Esophagus (tissue), 2 donors: ENCODE data around the gene KRT16. TPM values are rescaled to one million over a fixed set of nuclear protein-coding genes. Genes with fewer than 3 reads are reported as not detected.
A peak's percentile ranks its signal among the peaks of the same experiment; 100 is the strongest.

ENCODE experiments used
- H3K27ac ChIP-seq, 2 donors: one replicate each; pipeline ENCODE4 v1.5.1; 2013; ENCODE audit warnings: low read depth in 2 of 2, mild to moderate bottlenecking in 2 of 2, inconsistent platforms in 1 of 2, low read length in 1 of 2, moderate library complexity in 1 of 2
- H3K27me3 ChIP-seq, 2 donors: one replicate each; pipeline ENCODE4 v1.6.1; 2013; ENCODE audit warnings: low read length in 2 of 2, control low read depth in 1 of 2, mild to moderate bottlenecking in 1 of 2; ENCODE audit not compliant: insufficient read depth in 2 of 2, control insufficient read depth in 1 of 2
- H3K36me3 ChIP-seq, 2 donors: one replicate each; pipeline ENCODE4 v1.6.1; 2013; ENCODE audit warnings: low read length in 1 of 2; ENCODE audit not compliant: control insufficient read depth in 2 of 2, insufficient read depth in 2 of 2
- H3K4me1 ChIP-seq, 2 donors: one replicate each; pipeline ENCODE4 v1.6.1; 2013; ENCODE audit warnings: low read length in 1 of 2; ENCODE audit not compliant: control insufficient read depth in 2 of 2, insufficient read depth in 2 of 2
- H3K4me3 ChIP-seq, 2 donors: one replicate each; pipeline ENCODE4 v1.5.1; 2013; ENCODE audit warnings: low read length in 2 of 2, mild to moderate bottlenecking in 2 of 2, low read depth in 1 of 2, moderate library complexity in 1 of 2
- H3K9me3 ChIP-seq, 2 donors: one replicate each; pipeline ENCODE4 v1.6.1; 2013; ENCODE audit warnings: mild to moderate bottlenecking in 2 of 2, low read depth in 1 of 2, low read length in 1 of 2, moderate library complexity in 1 of 2; ENCODE audit not compliant: control insufficient read depth in 2 of 2, insufficient read depth in 1 of 2
- WGBS, 2 donors: extraction: QIAGEN DNeasy Blood & Tissue Kit; methylation state at CpG; one replicate each; pipeline ENCODE4 v1.1.7; 2013; 5-methylcytosine and 5-hydroxymethylcytosine counted together
- polyA plus RNA-seq, 2 donors: library from polyadenylated mRNA; stranded (reverse); fragments of 200-250 nt; gene quantifications; one replicate each; pipeline ENCODE4 v1.2.3, GENCODE V29; 2013
- donor health status: healthy with polysubstance abuse.
- donor health status: Bipolar disorder and iron deficiency.

Gene KRT16
- polyA plus RNA-seq, 2 donors: 413 to 534 TPM

DNA sequence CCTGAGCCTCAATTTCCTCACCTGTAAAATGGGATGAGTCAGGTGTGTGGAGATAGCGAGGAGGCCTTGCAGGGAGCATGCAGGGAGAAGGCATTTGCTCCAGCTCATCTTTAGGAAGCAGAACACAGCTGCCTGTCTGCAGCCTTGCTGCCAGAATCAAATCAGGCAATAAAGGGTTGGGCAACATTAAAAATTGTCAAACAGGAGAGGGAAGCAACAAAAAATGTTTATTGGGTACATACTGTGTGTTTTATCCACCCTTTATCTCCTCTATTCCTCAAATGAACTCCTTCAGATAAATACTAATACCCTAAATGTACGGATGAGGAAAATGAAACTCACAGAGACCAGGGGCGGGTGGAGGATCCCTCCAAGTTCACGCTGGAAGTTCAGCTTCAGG, 12.2 kb downstream of the KRT16 start:
- H3K4me1 ChIP-seq: peaks cover 3 to 5% of the 10 kb centered on the region in 2 donors
- no peaks in the 10 kb centered on the region for H3K27me3 ChIP-seq
- no peaks in the 10 kb centered on the region for H3K9me3 ChIP-seq
- no peak overlapping the region for H3K27ac ChIP-seq
- H3K36me3 ChIP-seq: no peaks in the 10 kb centered on the region
- H3K4me3 ChIP-seq: no peak overlapping the region
- 68 to 75% methylated on average over 4 of the region's 4 CpGs for WGBS, 2 donors

DNA sequence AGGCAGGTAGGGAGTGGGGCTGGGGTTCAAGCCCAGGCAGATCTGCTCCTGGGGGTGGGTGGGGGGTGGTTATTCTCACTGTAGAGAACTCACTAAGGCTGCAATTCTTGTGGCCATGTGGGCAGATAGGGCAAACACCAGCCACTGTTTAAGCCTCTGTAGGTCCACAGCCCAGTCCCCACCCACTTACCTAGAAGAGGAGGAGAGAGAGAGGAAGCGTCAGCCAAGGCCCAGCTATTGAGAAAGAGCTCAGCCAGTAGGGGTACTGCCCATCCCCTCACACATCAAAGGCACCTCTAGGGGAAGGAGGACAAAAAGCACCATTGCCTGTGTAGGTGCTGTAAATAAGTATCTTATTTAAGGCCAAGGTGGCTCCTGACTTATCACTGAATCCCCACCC, 12.9 kb downstream of the KRT16 start:
- WGBS, 2 donors: 45 to 65% methylated on average over 1 of the region's 1 CpG
- H3K4me1 ChIP-seq: peaks cover 3 to 6% of the 10 kb centered on the region in 2 donors
- no peaks in the 10 kb centered on the region for H3K36me3 ChIP-seq
- no peak overlapping the region for H3K27ac ChIP-seq
- H3K4me3 ChIP-seq: no peak overlapping the region
- no peaks in the 10 kb centered on the region for H3K9me3 ChIP-seq
- no peaks in the 10 kb centered on the region for H3K27me3 ChIP-seq

DNA sequence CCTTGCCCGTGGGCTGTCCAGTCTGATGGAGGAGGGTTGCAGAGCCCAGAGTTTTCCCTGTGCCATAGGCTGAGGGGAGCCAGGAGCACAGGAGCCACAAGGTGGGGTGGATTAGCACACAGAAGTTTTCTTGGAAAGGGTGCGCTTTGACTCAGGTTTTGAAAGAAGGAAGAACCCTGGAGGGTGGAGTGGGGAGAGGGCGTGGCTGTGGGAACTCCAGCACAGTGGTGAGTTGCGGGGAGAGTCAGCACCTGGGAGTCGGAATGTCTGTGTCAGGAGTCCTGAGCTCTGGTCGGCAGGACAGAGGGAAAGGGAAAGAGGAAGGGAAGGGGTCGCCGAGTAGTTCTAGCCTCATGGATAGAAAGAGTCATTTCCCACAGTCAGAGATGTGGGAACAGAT, 17.0 kb downstream of the KRT16 start:
- Histone ChIP-seq H3K27ac (no peak overlapping the region), H3K4me1 (peaks cover 3 to 16% of the 10 kb centered on the region in 2 donors), H3K9me3 (no peaks in the 10 kb centered on the region), H3K4me3 (no peak overlapping the region), H3K27me3 (peaks cover 0 to 2% of the 10 kb centered on the region in 2 donors), H3K36me3 (no peaks in the 10 kb centered on the region)
- 50 to 51% methylated on average over 8 of the region's 8 CpGs for WGBS, 2 donors

DNA sequence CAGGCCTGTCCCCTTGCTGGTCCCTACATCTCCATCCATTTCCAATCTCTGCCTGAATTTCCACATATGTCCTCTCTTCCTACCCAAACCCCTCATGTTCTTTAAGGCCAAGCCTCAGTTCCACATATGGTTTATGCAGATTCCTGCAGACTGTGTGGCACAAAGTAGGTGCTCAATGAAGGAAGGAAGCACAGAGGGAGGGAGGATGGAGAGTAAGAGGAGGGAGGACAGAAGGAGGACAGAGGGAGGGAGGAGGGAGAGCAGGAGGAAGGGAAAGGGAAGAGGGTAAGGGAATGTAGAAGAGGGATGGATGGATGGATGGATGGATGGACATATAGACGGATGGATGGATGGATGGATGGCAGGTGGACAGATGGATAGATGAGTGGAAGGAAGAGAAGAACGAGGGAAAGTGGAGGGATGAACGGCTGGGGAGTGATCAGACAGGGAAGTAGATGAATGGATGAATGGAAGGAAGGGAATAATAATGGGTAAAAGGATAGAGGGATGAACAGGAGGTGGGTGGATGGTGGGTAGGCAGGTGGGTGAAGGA, 18.1 kb downstream of the KRT16 start:
- H3K36me3 ChIP-seq: no peaks in the 10 kb centered on the region
- H3K9me3 ChIP-seq: no peaks in the 10 kb centered on the region
- peaks cover 0 to 2% of the 10 kb centered on the region in 2 donors for H3K27me3 ChIP-seq
- no peak overlapping the region for H3K27ac ChIP-seq
- peaks cover 0 to 16% of the 10 kb centered on the region in 2 donors for H3K4me1 ChIP-seq
- WGBS, 2 donors: 44 to 76% methylated on average over 3 of the region's 3 CpGs
- H3K4me3 ChIP-seq: no peak overlapping the region

DNA sequence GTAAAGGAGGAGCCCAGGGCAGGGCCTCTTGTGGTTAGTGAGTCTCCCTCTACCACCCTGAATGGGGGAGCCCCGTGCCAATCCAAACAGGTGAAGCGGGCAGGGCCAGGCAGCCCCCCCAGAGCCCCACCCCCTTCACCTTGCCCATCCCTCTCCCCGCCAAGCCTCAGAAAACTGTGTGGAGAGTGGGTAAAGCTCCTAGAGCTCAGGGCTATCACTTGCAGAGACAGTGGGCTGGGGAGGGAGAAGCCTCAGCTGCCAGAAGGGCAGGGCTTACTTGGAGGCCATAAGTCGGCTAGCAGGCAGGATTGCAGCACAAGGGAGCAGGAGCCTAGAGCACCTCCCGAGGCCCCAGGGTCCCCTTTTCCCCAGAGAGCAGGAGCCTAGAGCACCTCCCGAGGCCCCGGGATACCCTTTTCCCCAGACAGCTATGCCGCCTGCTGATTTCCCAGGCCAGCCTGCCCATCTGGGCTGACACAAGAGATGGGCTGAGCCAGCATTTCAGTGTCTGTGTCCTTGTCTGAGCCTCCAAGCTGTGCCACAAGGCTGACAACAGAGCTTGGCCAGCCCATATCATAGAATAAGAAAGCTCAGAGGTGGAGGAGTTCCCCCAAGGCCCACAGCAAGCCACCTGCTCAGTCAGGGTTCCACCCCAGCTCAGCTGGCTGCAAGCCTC, 19.1 kb downstream of the KRT16 start:
- Histone ChIP-seq H3K27me3 (peaks cover 0 to 2% of the 10 kb centered on the region in 2 donors), H3K4me3 (no peak overlapping the region), H3K9me3 (no peaks in the 10 kb centered on the region), H3K36me3 (no peaks in the 10 kb centered on the region), H3K4me1 (peaks cover 0 to 18% of the 10 kb centered on the region in 2 donors), H3K27ac (no peak overlapping the region)
- WGBS, 2 donors: 51 to 65% methylated on average over 8 of the region's 8 CpGs

DNA sequence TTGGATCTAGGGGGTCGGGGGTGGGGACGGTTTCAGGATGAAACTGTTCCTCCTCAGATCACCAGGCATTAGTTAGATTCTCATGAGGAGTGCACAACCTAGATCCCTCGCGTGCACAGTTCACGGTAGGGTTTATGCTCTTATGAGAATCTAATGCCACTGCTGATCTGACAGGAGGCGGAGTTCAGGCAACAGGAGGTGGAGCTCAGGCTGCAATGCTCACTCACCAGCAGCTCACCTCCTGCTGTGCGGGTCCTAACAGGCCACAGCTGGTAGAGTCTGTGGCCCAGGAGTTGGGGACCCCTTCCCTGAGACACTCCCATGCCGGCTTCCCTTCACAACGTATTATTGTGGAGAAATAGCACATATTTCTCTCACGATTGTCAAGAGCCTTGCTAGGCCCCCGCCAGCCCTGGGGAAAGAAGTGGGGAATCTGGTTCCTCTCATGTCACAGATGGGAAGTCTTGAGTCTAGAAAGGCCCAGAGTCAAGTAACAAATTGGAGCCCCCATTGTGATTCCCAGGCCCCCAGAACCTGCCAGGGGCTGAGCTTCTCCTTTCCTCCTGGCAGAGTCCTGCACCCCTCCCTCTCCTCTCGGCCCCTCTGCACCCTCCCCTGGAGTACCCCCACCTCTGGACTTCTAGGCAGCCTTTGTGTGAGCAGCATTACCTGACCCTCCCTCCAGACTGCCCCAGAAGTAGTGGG, 19.8 kb downstream of the KRT16 start:
- Histone ChIP-seq H3K27ac (no peak overlapping the region), H3K4me1 (peaks cover 0 to 21% of the 10 kb centered on the region in 2 donors), H3K36me3 (no peaks in the 10 kb centered on the region), H3K27me3 (peaks cover 0 to 2% of the 10 kb centered on the region in 2 donors), H3K9me3 (no peaks in the 10 kb centered on the region), H3K4me3 (no peak overlapping the region)
- 65 to 67% methylated on average over 12 of the region's 12 CpGs for WGBS, 2 donors

DNA sequence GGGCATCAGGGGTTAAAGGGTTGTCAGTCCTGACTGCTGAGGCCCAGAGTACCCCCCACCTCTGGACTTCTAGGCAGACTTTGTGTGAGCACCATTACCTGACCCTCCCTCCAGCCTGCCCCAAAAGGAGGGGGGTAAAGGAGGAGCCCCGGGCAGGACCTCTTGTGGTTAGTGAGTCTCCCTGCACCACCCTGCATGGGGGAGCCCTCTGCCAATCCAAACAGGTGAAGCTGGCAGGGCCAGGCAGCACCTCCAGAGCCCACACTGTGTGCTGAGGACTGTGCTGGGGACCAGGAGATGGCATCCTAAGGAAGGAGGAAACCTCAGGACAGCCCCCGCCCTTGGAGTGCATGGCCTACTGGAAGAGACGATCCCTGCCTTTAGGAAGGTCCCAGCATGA, 23.3 kb downstream of the KRT16 start:
- no peaks in the 10 kb centered on the region for H3K9me3 ChIP-seq
- no peaks in the 10 kb centered on the region for H3K36me3 ChIP-seq
- H3K4me3 ChIP-seq: no peak overlapping the region
- no peak overlapping the region for H3K27ac ChIP-seq
- peaks cover 0 to 2% of the 10 kb centered on the region in 2 donors for H3K27me3 ChIP-seq
- peaks cover 0 to 17% of the 10 kb centered on the region in 2 donors for H3K4me1 ChIP-seq
- 54 to 64% methylated on average over 3 of the region's 3 CpGs for WGBS, 2 donors

DNA sequence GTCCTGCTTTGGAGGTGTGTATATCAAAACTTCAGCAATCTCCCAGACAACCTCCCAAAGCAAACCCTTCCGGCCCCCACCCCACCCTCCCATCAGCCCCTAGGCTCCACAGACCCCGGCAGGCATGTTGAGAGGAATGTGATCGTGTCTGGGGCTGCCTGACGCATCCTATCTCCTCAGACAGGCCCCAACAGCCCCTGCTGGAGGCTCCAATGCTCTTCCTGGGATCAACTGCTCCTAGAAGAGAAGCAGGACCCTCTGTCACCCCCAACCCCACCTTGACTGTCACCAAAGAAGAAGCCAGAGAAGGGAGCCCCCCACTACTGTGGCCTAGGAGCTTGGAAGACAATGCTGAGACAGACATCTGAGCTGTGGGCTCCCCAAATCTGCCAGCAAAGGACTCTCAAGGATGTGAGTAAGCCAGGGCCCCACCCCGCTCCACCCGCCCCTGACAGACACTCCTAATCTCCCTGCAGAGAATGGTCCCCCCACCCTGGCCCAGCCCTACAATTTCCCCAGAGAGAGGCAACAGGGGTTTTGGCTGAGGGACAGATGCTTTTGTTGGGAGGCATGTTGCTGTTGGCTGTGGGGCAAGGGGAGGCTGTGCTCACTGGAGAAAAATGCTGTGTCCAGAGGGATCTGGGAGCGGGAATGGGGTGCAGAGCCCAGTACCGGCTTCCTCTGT, 24.3 kb downstream of the KRT16 start:
- 39 to 57% methylated on average over 6 to 8 of the region's 8 CpGs for WGBS, 2 donors
- H3K4me3 ChIP-seq: no peak overlapping the region
- peaks cover 0 to 10% of the 10 kb centered on the region in 2 donors for H3K4me1 ChIP-seq

DNA sequence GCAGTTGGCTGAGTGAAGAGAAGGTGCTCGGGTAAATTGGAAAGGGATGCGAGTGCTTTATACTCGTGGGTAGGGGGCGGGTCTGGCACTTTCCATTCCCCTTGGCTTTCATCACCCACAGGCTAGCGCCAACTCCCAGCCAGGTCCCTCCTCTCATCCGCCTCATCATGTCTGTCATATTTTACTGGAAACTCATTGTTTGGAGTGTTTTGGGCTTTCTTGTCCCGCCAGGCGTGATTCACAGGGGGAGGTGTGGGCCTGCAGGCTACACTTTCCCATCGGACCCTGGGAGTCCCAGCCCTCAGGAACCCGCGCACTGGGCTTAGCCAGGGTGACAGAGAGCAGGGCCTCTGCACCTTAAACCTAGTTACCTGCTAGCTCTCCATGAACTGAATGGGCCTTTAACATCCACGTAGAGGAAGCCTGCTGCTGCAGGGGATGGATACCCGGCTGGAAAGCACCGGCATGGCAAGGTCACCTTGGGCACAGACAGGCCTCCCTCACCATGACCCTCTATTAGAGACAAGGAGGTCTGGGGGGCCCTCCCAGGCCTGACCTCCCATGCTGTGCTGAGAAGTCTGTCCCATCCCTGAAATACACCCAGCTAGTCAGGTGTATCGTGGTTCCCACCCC, 25.6 kb downstream of the KRT16 start, which contains the start of gene KRT14:
Gene KRT14, minus strand, starts transcription at position 33 of the 633 bp plus-strand sequence. CDS start 61 bp downstream, outside the sequence.
- WGBS, 2 donors: 52 to 57% methylated on average over 15 of the region's 15 CpGs
- H3K4me3 ChIP-seq: peak within 1 kb of the TSS; percentile 31 to 47
- peak within 1 kb of the TSS; percentile 36 to 72 for H3K27ac ChIP-seq
- H3K36me3 ChIP-seq: no peaks in the 10 kb centered on the region
- H3K4me1 ChIP-seq: peaks cover 0 to 7% of the 10 kb centered on the region in 2 donors
- no peaks in the 10 kb centered on the region for H3K27me3 ChIP-seq
- no peaks in the 10 kb centered on the region for H3K9me3 ChIP-seq

More for the DNA sequence above, 24.3 kb downstream of the KRT16 start:
- Histone ChIP-seq H3K9me3 (no peaks in the 10 kb centered on the region), H3K36me3 (no peaks in the 10 kb centered on the region), H3K27me3 (no peaks in the 10 kb centered on the region), H3K27ac (no peak overlapping the region)
